HG03196 (cell line): ENCODE results near the gene ARTN.

Experiments used
- ATAC-seq: cut with Tn5 transposase; IDR thresholded peaks from one replicate; pipeline ENCODE4 v1.9.1; 2021; ENCODE audit not compliant: unreplicated experiment

ARTN gene

GRCh38 chr1:43933386-43934100, at the start of gene ARTN:
ARTN (plus strand) TSS chr1:43933801; CDS start chr1:43935657, 1,856 bp downstream.
- ATAC-seq: no peak

GRCh38 chr1:43885279-43885801, 48.3 kb upstream of the ARTN start:
- ATAC-seq: no peak

- ATAC-seq: no peak
Measured at GRCh38 chr1:43887748-43888147, 45.9 kb upstream of the ARTN start.

GRCh38 chr1:43890815-43891214, 42.8 kb upstream of the ARTN start:
- no peak for ATAC-seq

GRCh38 chr1:43893006-43893405, 40.6 kb upstream of the ARTN start:
- ATAC-seq: no peak

DNA sequence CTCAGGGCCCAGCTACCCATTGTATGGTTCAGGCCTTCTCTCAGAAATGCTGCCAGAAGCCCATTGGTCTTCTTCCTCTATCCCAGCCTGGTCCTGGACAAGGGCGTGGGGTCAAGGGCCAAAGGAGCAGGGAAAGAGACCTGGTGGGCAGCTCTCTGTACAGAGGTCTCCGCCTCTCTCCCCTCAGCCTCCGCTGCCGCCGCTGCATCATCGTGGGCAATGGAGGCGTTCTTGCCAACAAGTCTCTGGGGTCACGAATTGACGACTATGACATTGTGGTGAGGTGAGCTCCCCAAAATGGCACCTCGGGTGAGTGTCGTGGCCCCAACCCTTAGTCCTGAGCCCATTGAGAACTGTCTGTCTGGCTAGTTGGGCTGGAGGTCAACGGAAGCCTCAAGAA, 34.6 kb upstream of the ARTN start:
- no peak for ATAC-seq

GRCh38 chr1:43900386-43900785, 33.2 kb upstream of the ARTN start:
- ATAC-seq: no peak

DNA sequence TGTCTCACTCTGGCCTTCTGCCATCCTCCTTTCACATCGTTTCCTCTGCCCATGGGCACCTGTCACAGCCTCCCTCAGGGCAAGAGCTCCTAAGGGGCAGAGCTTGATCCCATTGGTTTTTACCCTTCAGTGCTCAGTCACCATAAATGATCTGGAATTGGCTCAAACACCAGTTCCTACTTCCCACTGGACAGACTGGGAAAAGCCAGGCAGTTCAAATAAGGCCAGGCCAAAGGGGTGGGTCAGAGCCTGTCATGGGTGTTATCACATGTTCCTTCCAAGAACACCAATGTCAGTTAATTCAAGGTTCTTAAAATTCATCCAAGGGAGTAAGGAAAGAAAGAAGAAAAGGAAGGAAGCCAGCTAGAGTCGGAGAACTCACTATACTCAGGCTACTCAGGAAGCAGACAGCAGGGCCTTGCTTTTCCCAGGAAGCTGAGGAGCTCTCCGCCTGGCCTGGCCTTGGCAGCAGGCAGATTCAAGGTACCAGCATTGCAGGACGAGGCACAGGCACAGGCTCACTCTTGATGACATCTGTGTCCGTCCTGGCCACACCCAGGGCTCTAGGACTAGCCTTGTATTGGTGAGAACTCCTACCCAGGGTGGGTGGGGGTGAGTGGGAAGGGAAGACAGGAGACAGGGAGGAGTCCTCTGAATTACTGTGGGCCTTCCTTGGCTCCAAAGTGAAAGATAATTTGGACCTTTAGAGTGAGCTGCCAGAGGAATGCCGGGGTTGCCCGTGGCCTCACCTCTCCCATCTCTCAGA, 32.2 kb upstream of the ARTN start:
- no peak for ATAC-seq

- no peak for ATAC-seq
Measured at GRCh38 chr1:43902058-43902831, 31.4 kb upstream of the ARTN start.

DNA sequence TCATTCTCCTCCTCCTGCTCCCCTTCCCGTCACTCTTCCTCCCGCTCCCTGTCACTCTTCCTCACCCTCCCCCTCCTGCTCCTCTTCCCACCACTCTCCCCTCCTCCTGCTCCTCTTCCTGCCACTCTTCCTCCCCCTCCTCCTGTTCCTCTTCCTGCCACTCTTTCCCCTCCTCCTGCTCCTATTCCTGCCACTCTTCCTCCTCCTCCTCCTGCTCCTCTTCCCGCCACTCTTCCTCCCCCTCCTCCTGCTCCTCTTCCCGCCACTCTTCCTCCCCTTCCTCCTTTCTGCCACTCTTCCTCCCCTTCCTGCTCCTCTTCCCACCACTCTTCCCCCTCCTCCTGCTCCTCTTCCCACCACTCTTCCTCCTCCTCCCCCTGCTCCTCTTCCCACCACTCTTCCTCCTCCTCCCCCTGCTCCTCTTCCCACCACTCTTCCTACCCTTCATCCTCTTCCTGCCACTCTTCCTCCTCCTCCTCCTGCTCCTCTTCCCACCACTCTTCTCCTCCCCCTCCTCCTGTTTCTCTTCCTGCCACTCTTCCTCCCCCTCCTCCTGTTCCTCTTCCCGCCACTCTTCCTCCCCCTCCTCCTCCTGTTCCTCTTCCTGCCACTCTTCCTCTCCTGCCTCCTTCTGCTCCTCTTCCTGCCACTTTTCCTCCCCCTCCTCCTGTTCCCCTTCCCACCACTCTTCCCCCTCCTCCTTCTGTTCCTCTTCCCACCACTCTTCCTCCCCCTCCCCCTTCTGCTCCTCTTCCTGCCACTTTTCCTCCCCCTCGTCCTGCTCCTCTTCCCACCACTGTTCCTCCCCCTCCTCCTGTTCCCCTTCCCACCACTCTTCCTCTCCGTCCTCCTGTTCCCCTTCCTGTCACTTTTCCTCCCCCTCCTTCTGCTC, 28.7 kb upstream of the ARTN start:
- no peak for ATAC-seq

DNA sequence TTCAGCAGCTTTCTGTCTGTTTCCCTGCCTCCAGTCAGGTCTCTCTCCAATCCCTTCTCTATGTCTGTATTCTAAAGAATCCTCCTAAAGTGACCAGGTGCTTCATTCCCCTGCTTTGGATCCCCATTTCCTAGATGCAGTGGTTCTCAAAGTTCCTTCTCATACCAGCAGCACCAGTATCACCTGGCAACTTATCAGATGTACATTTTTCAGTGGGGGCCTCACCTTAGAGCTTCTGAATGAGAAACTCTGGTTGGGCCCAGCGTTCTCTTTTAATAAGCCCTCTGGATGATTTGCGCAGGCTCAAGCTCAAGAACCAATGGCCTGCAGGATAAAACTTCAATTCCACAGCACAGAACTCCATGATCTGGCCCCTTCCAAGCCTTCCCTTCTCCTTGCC, 25.4 kb upstream of the ARTN start:
- no peak for ATAC-seq

DNA sequence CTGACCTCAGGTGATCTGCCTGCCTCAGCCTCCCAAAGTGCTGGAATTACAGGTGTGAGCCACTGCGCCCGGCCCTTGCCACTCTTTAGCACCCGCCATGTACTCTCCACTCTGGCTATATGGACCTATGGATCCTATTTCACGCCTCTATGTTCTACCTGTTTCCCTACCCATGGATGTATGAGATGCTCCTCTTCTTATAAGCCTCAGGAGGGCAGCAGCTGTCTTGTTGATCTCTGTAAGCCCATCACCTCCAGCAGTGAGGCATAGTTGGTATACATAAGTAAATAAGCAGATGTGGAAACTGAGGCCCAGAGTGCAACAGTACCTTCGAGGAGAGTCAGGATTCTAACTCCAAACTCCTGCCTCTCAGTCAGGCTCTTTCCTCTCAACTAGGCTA, 24.7 kb upstream of the ARTN start:
- no peak for ATAC-seq

DNA sequence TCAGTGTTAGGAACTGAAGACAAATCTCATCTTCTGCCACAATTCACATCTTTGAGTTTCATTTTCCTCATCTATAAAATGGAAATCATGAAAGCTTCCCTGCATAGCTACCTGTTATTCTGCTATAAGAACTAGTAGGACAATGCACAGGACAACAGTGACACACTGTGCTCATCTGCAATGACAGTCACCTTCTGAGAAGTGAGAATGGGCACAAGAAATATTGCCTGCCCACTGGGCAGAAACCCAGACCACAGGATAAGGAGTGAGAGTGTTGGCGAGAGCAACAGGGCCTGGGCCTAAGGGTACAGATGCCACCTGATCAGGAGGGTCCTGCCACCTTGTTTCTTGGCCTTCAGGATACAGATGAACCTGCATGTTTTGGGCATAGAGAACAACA, 23.3 kb upstream of the ARTN start:
- ATAC-seq: no peak

- ATAC-seq: no peak
Measured at GRCh38 chr1:43912607-43913006, 21.0 kb upstream of the ARTN start.

DNA sequence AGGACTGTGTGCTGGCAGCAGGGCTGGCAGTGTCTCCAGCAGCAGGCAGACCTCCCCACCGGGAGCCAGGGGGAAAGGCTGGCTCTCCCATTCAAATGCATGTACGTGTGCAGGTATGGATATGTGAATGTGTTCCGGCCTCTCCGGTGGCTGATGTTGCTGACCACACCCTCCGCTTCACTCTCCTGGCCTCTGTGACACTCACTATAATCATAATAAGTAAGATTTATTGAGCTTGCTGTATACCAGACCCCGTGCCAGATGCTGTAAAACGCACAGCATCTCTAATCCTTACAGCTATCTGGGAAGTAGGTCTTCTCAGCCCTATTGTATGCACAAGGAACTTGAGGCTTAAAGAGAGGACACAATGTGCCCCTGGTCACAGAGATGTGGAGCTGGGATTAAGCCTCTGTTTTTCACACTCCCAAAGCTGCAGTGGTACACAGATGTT, 20.5 kb upstream of the ARTN start:
- ATAC-seq: no peak

DNA sequence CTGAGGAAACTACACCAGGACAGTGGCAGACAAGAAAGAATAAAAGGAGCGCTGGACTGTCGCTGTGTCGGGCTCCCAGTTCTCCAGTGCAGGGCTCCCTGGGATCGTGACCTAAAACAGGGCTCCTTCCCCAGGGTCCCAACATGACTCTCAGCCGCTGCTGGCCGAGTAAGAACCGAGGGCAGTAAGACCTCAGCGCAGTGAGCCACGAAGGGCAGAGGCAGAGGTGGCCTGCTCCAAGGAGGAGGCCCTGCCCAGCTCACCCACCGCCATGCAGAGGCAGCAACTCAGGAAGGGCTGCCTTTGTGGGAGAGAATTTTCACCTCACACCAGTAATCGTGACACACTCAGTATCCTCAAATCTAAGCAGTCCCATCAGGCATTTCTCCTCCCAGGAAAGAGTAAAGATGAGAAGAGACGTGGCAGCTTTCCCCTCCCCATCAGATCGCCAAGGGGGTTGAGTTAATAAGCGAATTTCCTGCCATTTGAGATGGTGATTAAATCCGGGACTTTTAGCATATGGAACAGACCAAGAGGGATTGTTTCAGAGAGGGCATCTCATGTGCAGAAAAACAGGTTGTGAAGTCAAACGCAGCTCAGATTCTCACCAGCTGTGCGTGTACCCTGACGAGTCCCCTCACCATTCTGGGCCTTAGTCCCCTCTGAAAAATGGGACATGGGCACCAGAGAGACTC, 19.8 kb upstream of the ARTN start:
- no peak for ATAC-seq

GRCh38 chr1:43914576-43915525, 18.8 kb upstream of the ARTN start:
- no peak for ATAC-seq

- no peak for ATAC-seq
Measured at GRCh38 chr1:43919906-43920305, 13.7 kb upstream of the ARTN start.

DNA sequence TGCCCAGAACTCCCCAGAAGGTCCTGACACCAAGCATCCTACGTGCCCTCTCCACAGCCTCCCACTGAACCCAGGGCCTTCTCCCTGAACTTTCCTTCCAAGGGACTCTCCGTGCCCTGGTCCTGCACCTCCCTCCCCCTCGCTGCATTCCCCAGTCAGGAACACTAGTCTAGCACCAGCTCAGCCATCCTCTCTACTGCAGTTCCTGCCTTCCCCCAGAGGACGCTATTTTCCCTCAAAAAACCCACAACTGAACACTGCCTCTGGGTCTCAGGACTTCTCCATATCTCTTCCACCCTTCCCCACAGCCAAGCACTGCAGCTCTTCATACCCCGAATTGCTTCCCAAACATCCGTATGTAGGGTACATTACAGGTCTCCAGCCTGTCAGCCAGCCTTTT, 12.6 kb upstream of the ARTN start:
- no peak for ATAC-seq
